HPDE6-E6E7 (cell line): ENCODE results near the gene EPB41L2.

ENCODE experiments used
- DNase-seq: peaks from one replicate; pipeline ENCODE4 v3.0.0; 2011; ENCODE audit warnings: missing footprints; ENCODE audit errors: extremely low spot score

Gene EPB41L2

GRCh38 chr6:131061751-131062119 is 1.3 kb downstream of the EPB41L2 start:
- DNase-seq, result no peak

- no peak for DNase-seq
These were observed 1.8 kb downstream of the EPB41L2 start for GRCh38 chr6:131061041-131061750.

- no peak for DNase-seq
These were observed 2.7 kb downstream of the EPB41L2 start for GRCh38 chr6:131060311-131060710.

GRCh38 chr6:131059486-131059885 is 3.6 kb downstream of the EPB41L2 start:
- DNase-seq, result no peak

- DNase-seq, result no peak
These were observed 4.8 kb downstream of the EPB41L2 start for GRCh38 chr6:131058236-131058635.

GRCh38 chr6:131054392-131055250 is 8.4 kb downstream of the EPB41L2 start:
- DNase-seq, result no peak

GRCh38 chr6:131053546-131054240 is 9.4 kb downstream of the EPB41L2 start:
- no peak for DNase-seq

- DNase-seq, result no peak
These were observed 10.9 kb downstream of the EPB41L2 start for GRCh38 chr6:131052181-131052580.

GRCh38 chr6:131051341-131051740 is 11.7 kb downstream of the EPB41L2 start:
- DNase-seq, result no peak

- DNase-seq, result no peak
These were observed 13.4 kb downstream of the EPB41L2 start for GRCh38 chr6:131049608-131050007.

GRCh38 chr6:131048933-131049515 is 14.0 kb downstream of the EPB41L2 start:
- no peak for DNase-seq

- DNase-seq, result no peak
These were observed 14.6 kb downstream of the EPB41L2 start for GRCh38 chr6:131048459-131048858.

- DNase-seq, result no peak
These were observed 17.9 kb downstream of the EPB41L2 start for GRCh38 chr6:131045139-131045538.

GRCh38 chr6:131043902-131044447 is 19.1 kb downstream of the EPB41L2 start:
- DNase-seq, result no peak

- DNase-seq, result no peak
These were observed 20.4 kb downstream of the EPB41L2 start for GRCh38 chr6:131042664-131043063.

GRCh38 chr6:131041814-131042213 is 21.2 kb downstream of the EPB41L2 start:
- no peak for DNase-seq

- DNase-seq, result no peak
These were observed 22.2 kb downstream of the EPB41L2 start for GRCh38 chr6:131040866-131041265.

- no peak for DNase-seq
These were observed 23.7 kb downstream of the EPB41L2 start for GRCh38 chr6:131039345-131039680.

- DNase-seq, result no peak
These were observed 24.3 kb downstream of the EPB41L2 start for GRCh38 chr6:131038597-131039344.

- no peak for DNase-seq
These were observed 25.7 kb downstream of the EPB41L2 start for GRCh38 chr6:131037194-131037897.

- no peak for DNase-seq
These were observed 26.4 kb downstream of the EPB41L2 start for GRCh38 chr6:131036601-131037000.
